IMR-90 (cell line): ENCODE measurements around the gene NT5C1A. TPM values are rescaled to one million over a fixed set of nuclear protein-coding genes. Genes with fewer than 3 reads are reported as not detected.

Source experiments
- ATAC-seq: fragments of 200-7000 bp; cut with Tn5 transposase; 2 replicates; pipeline ENCODE4 v1.9.1; 2020; ENCODE audit warnings: low read depth, mild to moderate bottlenecking, moderate library complexity
- BruUV-seq: library from RNA; stranded (reverse); fragments of 400-500 nt; replicated peaks from 2 replicates; lab custom pipeline; 2021; lab: Mats Ljungman, UMichigan
- CTCF ChIA-PET: fragments of 300-600 bp; formaldehyde crosslinking; extraction: SDS; loops from one replicate; lab custom pipeline; 2021; ENCODE audit warnings: antibody characterized with exemption; lab: Yijun Ruan, JAX
- POLR2A ChIA-PET: fragments of 300-600 bp; sonication (Branson Sonifier 250); formaldehyde crosslinking; loops from one replicate; lab custom pipeline; 2022; ENCODE audit warnings: antibody characterized with exemption; ENCODE audit not compliant: unreplicated experiment; lab: Charles Lee
- DNase-seq: peaks from one replicate; pipeline ENCODE4 v3.0.0; 2013
- H2AFZ ChIP-seq: replicated peaks from 2 replicates; pipeline ENCODE3; 2013; ENCODE audit warnings: low read length, mild to moderate bottlenecking; ENCODE audit not compliant: poor library complexity
- H2AK5ac ChIP-seq: 2 replicates; pipeline ENCODE4 v1.6.1; 2013; ENCODE audit warnings: low read depth, low read length, inconsistent platforms
- H2AK9ac ChIP-seq: replicated peaks from 2 replicates; pipeline ENCODE3; 2013; ENCODE audit warnings: mild to moderate bottlenecking, low read depth, low read length, moderate library complexity; ENCODE audit not compliant: poor library complexity
- H2BK120ac ChIP-seq: 2 replicates; pipeline ENCODE4 v1.6.1; 2013; ENCODE audit warnings: low read depth, low read length, inconsistent platforms
- H2BK15ac ChIP-seq: 3 replicates; pipeline ENCODE4 v1.6.1; 2013; ENCODE audit warnings: low read depth, low read length, inconsistent platforms
- H2BK20ac ChIP-seq: 2 replicates; pipeline ENCODE4 v1.6.1; 2013; ENCODE audit warnings: low read depth, mild to moderate bottlenecking, inconsistent platforms, low read length, moderate library complexity
- H2BK5ac ChIP-seq: 2 replicates; pipeline ENCODE4 v1.6.1; 2013; ENCODE audit warnings: mild to moderate bottlenecking, low read depth, low read length, inconsistent platforms; ENCODE audit not compliant: poor library complexity, severe bottlenecking
- H3K14ac ChIP-seq: replicated peaks from 2 replicates; pipeline ENCODE4 v1.6.1; 2013; ENCODE audit warnings: low read depth, low read length, inconsistent platforms
- H3K18ac ChIP-seq: 2 replicates; pipeline ENCODE4 v1.6.1; 2013; ENCODE audit warnings: low read depth, low read length, control low read depth
- H3K23ac ChIP-seq: 2 replicates; pipeline ENCODE4 v1.6.1; 2013; ENCODE audit warnings: low read depth, low read length, inconsistent platforms
- H3K27ac ChIP-seq: 2 replicates; pipeline ENCODE4 v1.5.1; 2013; ENCODE audit warnings: mild to moderate bottlenecking, control low read depth, low read length; ENCODE audit not compliant: insufficient read depth
- H3K27me3 ChIP-seq: 2 replicates; pipeline ENCODE4 v1.6.1; 2013; ENCODE audit warnings: low read length; ENCODE audit not compliant: control insufficient read depth, insufficient read depth
- H3K36me3 ChIP-seq: 2 replicates; pipeline ENCODE4 v1.6.1; 2013; ENCODE audit warnings: low read length, mixed read lengths; ENCODE audit not compliant: control insufficient read depth, insufficient read depth
- H3K4ac ChIP-seq: 2 replicates; pipeline ENCODE4 v1.6.1; 2013; ENCODE audit warnings: low read depth, low read length, inconsistent platforms
- H3K4me1 ChIP-seq: 2 replicates; pipeline ENCODE4 v1.6.1; 2013; ENCODE audit warnings: low read length, mixed read lengths; ENCODE audit not compliant: control insufficient read depth, insufficient read depth
- H3K4me2 ChIP-seq: 2 replicates; pipeline ENCODE4 v1.6.1; 2013; ENCODE audit warnings: low read depth, mild to moderate bottlenecking, control low read depth, low read length, moderate library complexity
- H3K4me3 ChIP-seq: 2 replicates; pipeline ENCODE4 v1.5.1; 2013; ENCODE audit warnings: low read depth, mild to moderate bottlenecking, control low read depth, low read length, moderate library complexity; ENCODE audit not compliant: insufficient read depth
- H3K56ac ChIP-seq: 2 replicates; pipeline ENCODE4 v1.6.1; 2013; ENCODE audit warnings: low read length, inconsistent platforms; ENCODE audit not compliant: insufficient read depth; ENCODE audit errors: extremely low read depth
- H3K79me1 ChIP-seq, 2 experiments: 2 replicates each; pipeline ENCODE4 v1.6.1; 2013; ENCODE audit warnings: low read length in 2 of 2, inconsistent platforms in 1 of 2, low read depth in 1 of 2
- H3K9ac ChIP-seq: 2 replicates; pipeline ENCODE4 v1.6.1; 2013; ENCODE audit warnings: low read depth, low read length, control low read depth
- H3K9me1 ChIP-seq: 2 replicates; pipeline ENCODE4 v1.6.1; 2013; ENCODE audit warnings: low read length, inconsistent platforms; ENCODE audit not compliant: insufficient read depth
- H3K9me3 ChIP-seq: 2 replicates; pipeline ENCODE4 v1.6.1; 2013; ENCODE audit warnings: low read length; ENCODE audit not compliant: control insufficient read depth, insufficient read depth
- H4K20me1 ChIP-seq: 2 replicates; pipeline ENCODE4 v1.6.1; 2013; ENCODE audit warnings: low read length, inconsistent platforms; ENCODE audit not compliant: insufficient read depth
- H4K5ac ChIP-seq: 2 replicates; pipeline ENCODE4 v1.6.1; 2013; ENCODE audit warnings: mild to moderate bottlenecking, low read depth, low read length, control low read depth
- H4K8ac ChIP-seq, 2 experiments: 2 replicates each; pipeline ENCODE4 v1.6.1; 2013; ENCODE audit warnings: low read depth in 2 of 2, low read length in 2 of 2, control low read depth in 1 of 2, inconsistent platforms in 1 of 2
- H4K91ac ChIP-seq: 2 replicates; pipeline ENCODE4 v1.6.1; 2013; ENCODE audit warnings: low read depth, low read length, inconsistent platforms; ENCODE audit not compliant: insufficient read depth
- BHLHE40 ChIP-seq: fragments of 150-350 bp; IDR thresholded peaks from 2 replicates; pipeline ENCODE4 v1.6.1; 2016; ENCODE audit warnings: mild to moderate bottlenecking, low read depth, low read length
- NFE2L2 ChIP-seq: fragments of 150-350 bp; IDR thresholded peaks from 2 replicates; pipeline ENCODE4 v1.6.1; 2016; ENCODE audit warnings: low read depth, mild to moderate bottlenecking, low read length
- POLR2A ChIP-seq: IDR thresholded peaks from 2 replicates; pipeline ENCODE4 v1.6.1; 2012; ENCODE audit warnings: mild to moderate bottlenecking, low read depth, low read length
- RCOR1 ChIP-seq: IDR thresholded peaks from 2 replicates; pipeline ENCODE4 v1.6.1; 2012; ENCODE audit warnings: mild to moderate bottlenecking, low read length, improper control_type of control experiment; ENCODE audit not compliant: insufficient replicate concordance
- SMC3 ChIP-seq: fragments of 150-350 bp; IDR thresholded peaks from 2 replicates; pipeline ENCODE4 v1.6.1; 2016; ENCODE audit warnings: low read depth, mild to moderate bottlenecking, antibody characterized with exemption, low read length, moderate library complexity
- WGBS, 2 experiments: methylation state at CpG; one replicate each; pipeline versions ENCODE4 v1.1.5 to v1.1.7; 2013; ENCODE audit warnings: missing lambda C conversion rate in 2 of 2; ENCODE audit not compliant: insufficient read length in 1 of 2; ENCODE audit errors: extremely low coverage in 2 of 2; 5-methylcytosine and 5-hydroxymethylcytosine counted together
- dilution Hi-C: fragments of 300-500 bp; cut with HindIII; formaldehyde crosslinking; loops from one replicate; pipeline ENCODE4 v1.14.3; 2018; ENCODE audit warnings: low sequenced_read_pairs; ENCODE audit not compliant: unreplicated experiment
- in situ Hi-C: fragments of 300-500 bp; cut with MboI; formaldehyde crosslinking; loops from 3 replicates; pipeline ENCODE4 v1.14.3; 2019; ENCODE audit warnings: low sequenced_read_pairs, inconsistent platforms, mixed read lengths
- intact Hi-C: fragments of 100-400 bp; cut with micrococcal nuclease; formaldehyde crosslinking; loops from 2 replicates; pipeline ENCODE4 v1.10.0; 2022
- polyA plus RNA-seq, 3 experiments: library from polyadenylated mRNA; depleted of rRNA; stranded (reverse); fragments of >200 nt; gene quantifications; 2 replicates each; pipeline ENCODE4 v1.2.3, GENCODE V29; 2012; ENCODE audit warnings: low replicate concordance in 1 of 3
- total RNA-seq: library from RNA; depleted of rRNA; stranded (reverse); fragments of >200 nt; gene quantifications from 2 replicates; pipeline ENCODE4 v1.2.3, GENCODE V29; 2012
- TF ChIP-seq, protein P1 (sequence below): conservative IDR thresholded peaks from 2 replicates; pipeline ENCODE4 v1.5.1; 2012; ENCODE audit warnings: mild to moderate bottlenecking, low read depth, low read length, improper control_type of control experiment
- TF ChIP-seq, protein P2 (sequence below): fragments of 150-350 bp; IDR thresholded peaks from 2 replicates; pipeline ENCODE4 v1.6.1; 2017; ENCODE audit warnings: mild to moderate bottlenecking, antibody characterized with exemption, low read length, low read depth

The NT5C1A gene
- total and polyA plus RNA-seq, 2 of the 4 experiments (the other 2 are of a cell fraction) = not detected

DNA sequence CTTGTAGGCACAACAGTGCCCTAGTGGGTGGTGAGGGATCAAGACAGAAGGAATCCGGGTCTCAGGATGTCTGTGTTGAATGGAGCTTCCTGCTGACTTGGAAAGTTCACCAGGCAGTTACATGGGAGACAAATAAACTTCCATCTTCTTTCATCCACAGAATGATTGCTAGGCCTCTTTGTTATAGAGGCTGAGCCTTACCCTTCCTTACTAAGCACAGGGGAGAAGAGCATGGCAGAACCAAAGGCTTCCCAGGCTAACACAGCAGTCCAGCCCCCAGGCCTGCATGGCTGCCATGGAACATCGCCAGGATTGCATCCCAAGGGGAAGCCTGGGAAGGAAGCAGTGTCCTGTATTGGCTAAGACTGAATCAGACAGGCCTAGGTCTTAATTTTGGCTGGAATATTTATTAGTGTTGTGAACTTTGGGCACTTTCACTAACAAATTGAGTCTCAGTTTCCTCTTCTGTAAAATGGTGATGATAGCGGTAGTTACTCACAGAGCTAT, 51.2 kb downstream of the NT5C1A start:
- WGBS, 2 experiments = no CpG with 5 or more reads among the region's 3 CpGs

More for the DNA sequence above, 51.2 kb downstream of the NT5C1A start:
- no peak overlapping the region for H3K23ac ChIP-seq
- H3K36me3 ChIP-seq = no peaks in the 10 kb centered on the region
- H2BK20ac ChIP-seq = no peak overlapping the region
- dilution Hi-C loops (no loop called here), in situ Hi-C loops (no loop called here), intact Hi-C loops (no loop called here)
- TF ChIP-seq, protein P1, sequence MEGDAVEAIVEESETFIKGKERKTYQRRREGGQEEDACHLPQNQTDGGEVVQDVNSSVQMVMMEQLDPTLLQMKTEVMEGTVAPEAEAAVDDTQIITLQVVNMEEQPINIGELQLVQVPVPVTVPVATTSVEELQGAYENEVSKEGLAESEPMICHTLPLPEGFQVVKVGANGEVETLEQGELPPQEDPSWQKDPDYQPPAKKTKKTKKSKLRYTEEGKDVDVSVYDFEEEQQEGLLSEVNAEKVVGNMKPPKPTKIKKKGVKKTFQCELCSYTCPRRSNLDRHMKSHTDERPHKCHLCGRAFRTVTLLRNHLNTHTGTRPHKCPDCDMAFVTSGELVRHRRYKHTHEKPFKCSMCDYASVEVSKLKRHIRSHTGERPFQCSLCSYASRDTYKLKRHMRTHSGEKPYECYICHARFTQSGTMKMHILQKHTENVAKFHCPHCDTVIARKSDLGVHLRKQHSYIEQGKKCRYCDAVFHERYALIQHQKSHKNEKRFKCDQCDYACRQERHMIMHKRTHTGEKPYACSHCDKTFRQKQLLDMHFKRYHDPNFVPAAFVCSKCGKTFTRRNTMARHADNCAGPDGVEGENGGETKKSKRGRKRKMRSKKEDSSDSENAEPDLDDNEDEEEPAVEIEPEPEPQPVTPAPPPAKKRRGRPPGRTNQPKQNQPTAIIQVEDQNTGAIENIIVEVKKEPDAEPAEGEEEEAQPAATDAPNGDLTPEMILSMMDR = no peak
- TF ChIP-seq POLR2A (no peak), NFE2L2 (no peak), SMC3 (no peak), RCOR1 (no peak), BHLHE40 (no peak)
- TF ChIP-seq, protein P2, sequence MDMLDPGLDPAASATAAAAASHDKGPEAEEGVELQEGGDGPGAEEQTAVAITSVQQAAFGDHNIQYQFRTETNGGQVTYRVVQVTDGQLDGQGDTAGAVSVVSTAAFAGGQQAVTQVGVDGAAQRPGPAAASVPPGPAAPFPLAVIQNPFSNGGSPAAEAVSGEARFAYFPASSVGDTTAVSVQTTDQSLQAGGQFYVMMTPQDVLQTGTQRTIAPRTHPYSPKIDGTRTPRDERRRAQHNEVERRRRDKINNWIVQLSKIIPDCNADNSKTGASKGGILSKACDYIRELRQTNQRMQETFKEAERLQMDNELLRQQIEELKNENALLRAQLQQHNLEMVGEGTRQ = no peak
- H3K4me3 ChIP-seq = no peak overlapping the region
- H2BK5ac ChIP-seq = no peak overlapping the region
- no peaks in the 10 kb centered on the region for H3K9me1 ChIP-seq
- 0 out of 2 replicates have a peak, but pooled peaks cover 2% of the 10 kb centered on the region for H3K9me3 ChIP-seq
- no peak overlapping the region for H4K8ac ChIP-seq
- peaks cover 27% of the 10 kb centered on the region for H3K27me3 ChIP-seq
- H3K9ac ChIP-seq = no peak overlapping the region
- no peak overlapping the region for H3K4me2 ChIP-seq
- no peaks in the 10 kb centered on the region for H4K20me1 ChIP-seq
- no peak overlapping the region for H4K5ac ChIP-seq
- H2BK120ac ChIP-seq = no peak overlapping the region
- H2AK5ac ChIP-seq = no peak overlapping the region
- no TSS peak for BruUV-seq
- ChIA-PET CTCF (interaction anchor here (0.5 kb wide), 1 partner anchor 128 kb away, joined by 3 read pairs; no protein-coding TSS in a partner anchor), POLR2A (no interaction called here)
- no peak overlapping the region for H2BK15ac ChIP-seq
- no peak overlapping the region for H3K4ac ChIP-seq
- no peak overlapping the region for H2AFZ ChIP-seq
- H2AK9ac ChIP-seq = no peak overlapping the region
- no peak overlapping the region for H4K91ac ChIP-seq
- no peak overlapping the region for H3K27ac ChIP-seq
- DNase-seq (no peak), ATAC-seq (no peak)
- no peaks in the 10 kb centered on the region for H3K79me1 ChIP-seq
- no peak overlapping the region for H3K14ac ChIP-seq
- H3K56ac ChIP-seq = no peak overlapping the region
- no peak overlapping the region for H3K18ac ChIP-seq
- peaks cover 3% of the 10 kb centered on the region; the same call in 1 of the 2 replicates for H3K4me1 ChIP-seq
